A673 (cell line): ENCODE results near the gene PRMT5.

Experiments
- CTCF ChIP-seq: fragments of 300-800, 200-600 bp; sonication (generic); conservative IDR thresholded peaks from 2 replicates; pipeline ENCODE4 v1.5.1; 2017; ENCODE audit warnings: low read depth, mild to moderate bottlenecking, antibody characterized with exemption, low read length, moderate library complexity, mixed read lengths
- EZH2 ChIP-seq: fragments of 200-600 bp; sonication (generic); IDR thresholded peaks from 2 replicates; pipeline ENCODE4 v1.6.1; 2017; ENCODE audit warnings: borderline replicate concordance, low read depth, mild to moderate bottlenecking, mixed read lengths, antibody characterized with exemption, low read length; ENCODE audit not compliant: poor library complexity, severe bottlenecking

GRCh38 chr14:22910916-22911315, 18.3 kb downstream of the PRMT5 start:
- TF ChIP-seq CTCF (no peak), EZH2 (no peak)
